ENCODE data around the gene M1AP. TPM values are rescaled to one million over a fixed set of nuclear protein-coding genes. Genes with fewer than 3 reads are reported as not detected.

The M1AP gene
- total RNA-seq, 1 donor from 2014 or later: 0.41 TPM

DNA sequence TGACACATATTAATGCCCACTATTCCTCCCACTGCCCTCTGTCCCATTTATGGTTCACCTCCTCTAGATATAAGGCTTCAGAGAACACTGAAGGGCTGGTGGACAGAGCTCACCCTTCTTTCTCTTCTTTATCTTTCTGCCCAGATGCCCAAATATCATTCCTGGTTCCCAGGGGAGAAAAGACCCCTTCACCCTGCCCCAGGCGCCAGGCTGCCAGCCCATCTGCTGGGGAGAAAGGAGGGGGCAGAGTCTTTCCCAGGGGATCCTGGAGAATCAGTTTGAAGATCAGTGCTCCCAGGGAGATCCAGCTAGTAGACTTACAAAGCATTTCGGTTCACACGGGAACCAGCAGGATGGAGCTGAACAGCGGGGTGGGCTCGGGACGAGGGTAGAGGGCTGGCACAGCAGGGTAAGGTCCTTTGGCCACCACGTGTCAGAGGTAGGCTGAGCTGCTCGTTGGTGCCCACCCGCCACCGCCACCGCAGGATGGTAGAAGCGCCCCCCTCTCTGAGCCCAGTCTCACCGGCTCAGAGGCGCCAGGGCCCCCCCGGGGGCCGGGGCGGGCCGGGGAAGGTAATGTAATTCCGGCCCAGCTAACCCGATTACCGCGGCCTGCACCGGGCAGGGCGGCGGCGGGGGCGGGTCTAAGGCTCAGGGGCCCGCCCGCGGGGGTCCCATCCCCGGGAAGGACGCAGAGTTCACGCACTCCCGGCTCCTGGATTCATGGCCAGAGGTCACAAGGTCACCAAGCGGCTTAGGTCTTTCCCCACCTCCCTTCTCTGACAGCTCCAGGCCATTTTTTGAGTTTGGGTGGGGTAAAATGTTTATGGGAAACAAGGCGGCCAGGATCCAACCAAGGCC is 135.2 kb downstream of the M1AP start:
- DNase-seq (ENCODE audit: low spot score in 2 of 2) (no peak), FAIRE-seq (no peak)

GRCh38 chr2:74511104-74511989 is 136.8 kb downstream of the M1AP start:
- FAIRE-seq (no peak), DNase-seq (ENCODE audit: low spot score in 2 of 2) (no peak)

DNA sequence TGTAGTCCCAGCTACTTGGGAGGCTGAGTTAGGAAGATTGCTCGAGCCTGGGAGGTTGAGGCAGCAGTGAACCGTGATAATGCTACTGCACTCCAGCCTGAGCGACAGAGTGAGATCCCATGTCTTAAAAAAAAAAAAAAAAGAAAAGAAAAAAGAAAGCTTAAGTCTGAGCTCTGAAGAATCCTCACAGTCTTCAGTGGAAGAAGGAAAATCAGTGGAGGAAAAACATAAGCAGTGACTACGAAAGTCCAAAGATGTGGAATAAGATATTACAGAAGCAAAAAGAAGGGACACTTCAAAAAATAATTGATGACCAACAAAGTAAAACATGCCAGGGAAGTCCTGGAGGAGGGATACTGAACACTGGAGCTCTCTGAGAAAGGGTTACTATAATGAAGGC is 137.9 kb downstream of the M1AP start:
- FAIRE-seq (no peak), DNase-seq (ENCODE audit: low spot score in 2 of 2) (no peak)

GRCh38 chr2:74507926-74508520 is 140.1 kb downstream of the M1AP start:
- no peak for DNase-seq (ENCODE audit: low spot score in 2 of 2)

More at GRCh38 chr2:74507926-74508520, 140.1 kb downstream of the M1AP start:
- no peak for FAIRE-seq

Other genes with a start within 250 kb of the M1AP start
- 0.41 TPM for gene C2orf81, start 226.7 kb downstream of the M1AP start, total RNA-seq
- 38.7 TPM for gene WDR54, start 226.6 kb downstream of the M1AP start, total RNA-seq
- 2.9 TPM for gene RTKN, start 206.4 kb downstream of the M1AP start, total RNA-seq
- 9.8 TPM for gene INO80B, start 193.2 kb downstream of the M1AP start, total RNA-seq
- 24.9 TPM for gene WBP1, start 189.9 kb downstream of the M1AP start, total RNA-seq
- gene MOGS, start 182.9 kb downstream of the M1AP start, total RNA-seq: 26.9 TPM
- gene MRPL53, start 175.7 kb downstream of the M1AP start, total RNA-seq: 14.3 TPM
- gene CCDC142, start 165.3 kb downstream of the M1AP start, total RNA-seq: 33.0 TPM
- gene TTC31, start 165.2 kb downstream of the M1AP start, total RNA-seq: 7.7 TPM
- gene LBX2, start 148.7 kb downstream of the M1AP start, total RNA-seq: not detected
- 8.2 TPM for gene PCGF1, start 140.6 kb downstream of the M1AP start, total RNA-seq
- gene TLX2, start 133.9 kb downstream of the M1AP start, total RNA-seq: not detected
- gene DQX1, start 122.1 kb downstream of the M1AP start, total RNA-seq: not detected
- 42.0 TPM for gene AUP1, start 118.6 kb downstream of the M1AP start, total RNA-seq
- gene HTRA2, start 118.4 kb downstream of the M1AP start, total RNA-seq: 54.2 TPM
- 14.3 TPM for gene LOXL3, start 94.4 kb downstream of the M1AP start, total RNA-seq
- gene DOK1, start 93.6 kb downstream of the M1AP start, total RNA-seq: 3.7 TPM
- gene SEMA4F, start 5.9 kb upstream of the M1AP start, total RNA-seq: 14.7 TPM
- 3.7 TPM for gene HK2, start 185.8 kb upstream of the M1AP start, total RNA-seq